ENCODE measurements around the gene PRR15. TPM values are rescaled to one million over a fixed set of nuclear protein-coding genes. Genes with fewer than 3 reads are reported as not detected.

Gene PRR15
- total RNA-seq, 3 donors from 2014 or later: 104 to 356 (median 173) TPM

- H3K36me3 ChIP-seq (ENCODE audit: low read depth): no peaks in the 10 kb centered on the region
- no peak overlapping the region for H3K4me3 ChIP-seq
- peaks cover 16% of the 10 kb centered on the region for H3K4me1 ChIP-seq (ENCODE audit: low read depth)
- intact Hi-C loops (cut with DNase I, micrococcal nuclease): no loop called here
- ATAC-seq: peak; percentile 83
- no peaks in the 10 kb centered on the region for H3K9me3 ChIP-seq
- TF ChIP-seq CTCF (IDR thresholded peaks at IDR 0.05): no peak
- DNase-seq: peak in 2 of 3 donors; percentile 56 to 59
Measured at GRCh38 chr7:29588212-29588611, 24.6 kb downstream of the PRR15 start.

- peak; percentile 68 for ATAC-seq
- peak; percentile 67 for TF ChIP-seq CTCF (IDR thresholded peaks at IDR 0.05)
- intact Hi-C loops (cut with DNase I, micrococcal nuclease): no loop called here
Measured at GRCh38 chr7:29588900-29589696, 25.5 kb downstream of the PRR15 start.

DNA sequence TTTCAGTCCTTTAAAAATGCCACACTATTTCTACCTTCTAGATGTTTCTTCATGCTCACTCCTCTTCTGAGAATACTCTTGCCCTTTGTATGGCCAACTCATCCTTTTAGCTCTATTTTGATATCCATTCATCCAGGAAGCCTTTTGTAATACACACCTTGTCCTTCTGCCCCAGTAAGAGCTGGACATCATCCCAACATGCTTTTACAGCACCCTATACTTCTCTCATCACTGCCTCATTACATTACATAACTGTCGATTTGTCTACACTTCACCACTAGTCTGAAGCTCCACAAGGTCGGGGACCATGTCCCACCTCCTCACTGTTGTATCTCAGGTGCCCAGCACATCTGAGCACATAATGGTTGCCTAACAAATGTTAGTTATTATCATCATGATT is 29.2 kb downstream of the PRR15 start:
- Histone ChIP-seq H3K9me3 (no peaks in the 10 kb centered on the region), H3K36me3 (ENCODE audit: low read depth) (no peaks in the 10 kb centered on the region), H3K4me1 (ENCODE audit: low read depth) (peaks cover 13% of the 10 kb centered on the region), H3K4me3 (no peak overlapping the region)
- no peak for TF ChIP-seq CTCF (IDR thresholded peaks at IDR 0.05)
- intact Hi-C loops (cut with DNase I, micrococcal nuclease): no loop called here
- peak; percentile 70 for ATAC-seq
- no peak for DNase-seq

More at GRCh38 chr7:29588900-29589696, 25.5 kb downstream of the PRR15 start:
- H3K9me3 ChIP-seq: no peaks in the 10 kb centered on the region
- peak in 2 of 3 donors; percentile 40 to 76 for DNase-seq
- H3K4me3 ChIP-seq: no peak overlapping the region
- no peaks in the 10 kb centered on the region for H3K36me3 ChIP-seq (ENCODE audit: low read depth)
- H3K4me1 ChIP-seq (ENCODE audit: low read depth): peaks cover 16% of the 10 kb centered on the region

DNA sequence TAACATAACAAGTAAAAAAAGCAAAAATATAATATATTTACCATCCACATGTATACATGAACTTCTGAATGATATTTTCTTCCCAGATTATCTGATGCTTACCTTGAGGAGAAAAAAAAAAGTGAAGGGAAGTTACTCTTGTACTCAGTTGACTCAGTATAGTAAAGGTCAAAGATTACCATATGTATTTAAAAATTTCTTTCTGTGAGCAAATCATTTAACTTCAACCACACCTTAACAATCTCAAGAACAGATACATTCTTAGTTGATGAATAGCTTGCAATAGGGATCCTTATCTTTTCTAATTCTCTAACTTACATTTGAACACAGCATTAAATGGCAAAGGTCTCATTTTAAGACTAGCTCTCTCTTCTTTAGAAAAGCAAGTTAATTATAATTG is 29.8 kb downstream of the PRR15 start:
- no peaks in the 10 kb centered on the region for H3K9me3 ChIP-seq
- intact Hi-C loops (cut with DNase I, micrococcal nuclease): no loop called here
- peak; percentile 82 for ATAC-seq
- no peak for DNase-seq
- H3K36me3 ChIP-seq (ENCODE audit: low read depth): no peaks in the 10 kb centered on the region
- no peak for TF ChIP-seq CTCF (IDR thresholded peaks at IDR 0.05)
- peaks cover 7% of the 10 kb centered on the region for H3K4me1 ChIP-seq (ENCODE audit: low read depth)
- H3K4me3 ChIP-seq: no peak overlapping the region

DNA sequence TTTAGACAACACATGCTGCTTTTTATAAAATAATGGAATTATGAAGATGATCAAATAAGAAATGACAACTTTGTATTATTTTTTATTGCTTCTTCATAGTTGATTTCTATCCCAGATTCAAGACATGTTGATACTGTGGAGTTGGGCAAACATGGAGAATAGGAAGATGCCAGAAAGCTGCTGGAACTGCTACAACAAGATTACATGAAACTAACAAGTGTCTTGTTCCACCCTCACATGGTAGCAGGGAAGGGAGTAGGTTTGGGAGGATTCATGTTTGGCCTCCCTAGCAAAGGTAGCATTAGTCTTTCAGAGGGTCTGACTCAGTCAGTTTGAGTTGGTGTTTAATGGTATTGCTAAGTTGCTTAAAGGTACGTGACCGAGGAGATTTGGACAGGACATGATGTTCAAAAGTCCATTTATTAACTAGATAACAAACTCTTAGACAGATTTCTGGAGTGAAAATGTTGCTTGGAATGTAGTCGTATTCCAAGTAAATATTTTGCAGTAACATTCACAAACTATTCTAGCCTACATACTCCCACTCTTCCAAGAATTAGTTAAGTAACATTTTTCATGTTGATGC is 33.1 kb downstream of the PRR15 start:
- ATAC-seq (no peak), DNase-seq (no peak)
- no peak for TF ChIP-seq CTCF (IDR thresholded peaks at IDR 0.05)

More for the DNA sequence above, 33.1 kb downstream of the PRR15 start:
- H3K9me3 ChIP-seq: no peaks in the 10 kb centered on the region
- peaks cover 5% of the 10 kb centered on the region for H3K4me1 ChIP-seq (ENCODE audit: low read depth)
- intact Hi-C loops (cut with DNase I, micrococcal nuclease): no loop called here
- no peak overlapping the region for H3K4me3 ChIP-seq
- no peaks in the 10 kb centered on the region for H3K36me3 ChIP-seq (ENCODE audit: low read depth)
